ENCODE results near the gene RPL10. TPM values are rescaled to one million over a fixed set of nuclear protein-coding genes. Genes with fewer than 3 reads are reported as not detected.

RPL10 gene
- total and polyA plus RNA-seq, 8 donors = 2,309 to 5,478 (median 4,751) TPM

- no peak for TF ChIP-seq CTCF (IDR thresholded peaks at IDR 0.05)
- H3K36me3 ChIP-seq = peaks cover 0 to 100% of the 10 kb centered on the region in 2 donors
These were observed 39.3 kb upstream of the RPL10 start for GRCh38 chrX:154358829-154359228.

GRCh38 chrX:154359362-154360154 lies 38.6 kb upstream of the RPL10 start:
- Histone ChIP-seq H3K4me3 (no peak overlapping the region), H3K27me3 (no peaks in the 10 kb centered on the region), H3K27ac (no peak overlapping the region), H3K36me3 (peaks cover 0 to 100% of the 10 kb centered on the region in 2 donors), H3K9me3 (no peaks in the 10 kb centered on the region), H3K4me1 (peaks cover 0 to 9% of the 10 kb centered on the region in 2 donors)
- intact Hi-C loops (cut with DNase I) = no loop called here
- no peak for ATAC-seq
- no peak for TF ChIP-seq CTCF (IDR thresholded peaks at IDR 0.05)
- no peak for DNase-seq

More at GRCh38 chrX:154358829-154359228, 39.3 kb upstream of the RPL10 start:
- no peak overlapping the region for H3K4me3 ChIP-seq
- intact Hi-C loops (cut with DNase I) = no loop called here
- no peak for ATAC-seq
- no peaks in the 10 kb centered on the region for H3K9me3 ChIP-seq
- peaks cover 0 to 9% of the 10 kb centered on the region in 2 donors for H3K4me1 ChIP-seq
- no peaks in the 10 kb centered on the region for H3K27me3 ChIP-seq
- H3K27ac ChIP-seq = no peak overlapping the region
- no peak for DNase-seq

GRCh38 chrX:154360155-154360713 lies 37.9 kb upstream of the RPL10 start:
- H3K27ac ChIP-seq = no peak overlapping the region
- TF ChIP-seq CTCF (IDR thresholded peaks at IDR 0.05) = no peak
- no peak overlapping the region for H3K4me3 ChIP-seq
- peaks cover 0 to 100% of the 10 kb centered on the region in 2 donors for H3K36me3 ChIP-seq
- intact Hi-C loops (cut with DNase I) = no loop called here
- no peaks in the 10 kb centered on the region for H3K9me3 ChIP-seq
- no peak for DNase-seq
- no peak for ATAC-seq
- no peaks in the 10 kb centered on the region for H3K27me3 ChIP-seq
- H3K4me1 ChIP-seq = peaks cover 0 to 9% of the 10 kb centered on the region in 2 donors

GRCh38 chrX:154362085-154362742 lies 36.0 kb upstream of the RPL10 start:
- Histone ChIP-seq H3K4me1 (peaks cover 0 to 16% of the 10 kb centered on the region in 2 donors), H3K27ac (no peak overlapping the region), H3K36me3 (peaks cover 0 to 100% of the 10 kb centered on the region in 2 donors), H3K9me3 (no peaks in the 10 kb centered on the region), H3K27me3 (no peaks in the 10 kb centered on the region), H3K4me3 (no peak overlapping the region)
- no peak for ATAC-seq
- no peak for TF ChIP-seq CTCF (IDR thresholded peaks at IDR 0.05)
- intact Hi-C loops (cut with DNase I) = no loop called here
- DNase-seq = no peak
